IPS-18c (cell line): ENCODE measurements around the gene VWA7.

Source experiments
- H3K4me3 ChIP-seq: 2 replicates; pipeline ENCODE4 v1.7.0; 2013; ENCODE audit warnings: low read depth, mild to moderate bottlenecking, low read length, moderate library complexity; ENCODE audit not compliant: insufficient read depth
- H3K9me3 ChIP-seq: one replicate; pipeline ENCODE4 v1.6.1; 2013; ENCODE audit warnings: mild to moderate bottlenecking, low read length, moderate library complexity; ENCODE audit not compliant: control insufficient read depth, insufficient read depth

Gene VWA7

DNA sequence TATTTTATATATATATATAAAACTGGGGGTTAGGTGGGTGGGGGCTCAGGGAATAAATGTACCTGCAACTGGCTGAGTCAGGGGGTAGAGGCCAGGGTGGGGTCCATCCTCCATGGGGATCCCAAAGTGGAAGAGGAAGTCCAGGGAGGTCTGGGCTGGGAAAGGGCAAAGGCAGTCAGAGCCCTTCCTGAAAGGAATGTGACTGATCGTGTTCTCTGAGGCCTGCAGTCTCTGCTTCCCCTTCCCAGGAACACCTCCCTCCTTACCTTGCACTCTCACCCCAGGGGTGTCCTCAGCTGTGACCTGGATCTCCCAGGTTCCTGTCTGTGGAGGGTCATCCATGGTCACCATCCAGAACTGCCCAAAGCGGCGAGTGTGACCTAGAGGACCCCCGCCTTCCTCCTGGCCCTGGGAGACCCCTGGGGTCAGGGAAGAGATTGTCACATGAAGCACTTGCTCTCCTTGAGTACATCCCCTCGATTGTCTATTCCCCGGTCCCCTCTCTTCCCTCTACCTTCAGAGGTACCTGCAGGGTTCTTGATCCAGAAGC is 10.0 kb downstream of the VWA7 start:
- no peaks in the 10 kb centered on the region for H3K9me3 ChIP-seq
- H3K4me3 ChIP-seq: no peak overlapping the region

DNA sequence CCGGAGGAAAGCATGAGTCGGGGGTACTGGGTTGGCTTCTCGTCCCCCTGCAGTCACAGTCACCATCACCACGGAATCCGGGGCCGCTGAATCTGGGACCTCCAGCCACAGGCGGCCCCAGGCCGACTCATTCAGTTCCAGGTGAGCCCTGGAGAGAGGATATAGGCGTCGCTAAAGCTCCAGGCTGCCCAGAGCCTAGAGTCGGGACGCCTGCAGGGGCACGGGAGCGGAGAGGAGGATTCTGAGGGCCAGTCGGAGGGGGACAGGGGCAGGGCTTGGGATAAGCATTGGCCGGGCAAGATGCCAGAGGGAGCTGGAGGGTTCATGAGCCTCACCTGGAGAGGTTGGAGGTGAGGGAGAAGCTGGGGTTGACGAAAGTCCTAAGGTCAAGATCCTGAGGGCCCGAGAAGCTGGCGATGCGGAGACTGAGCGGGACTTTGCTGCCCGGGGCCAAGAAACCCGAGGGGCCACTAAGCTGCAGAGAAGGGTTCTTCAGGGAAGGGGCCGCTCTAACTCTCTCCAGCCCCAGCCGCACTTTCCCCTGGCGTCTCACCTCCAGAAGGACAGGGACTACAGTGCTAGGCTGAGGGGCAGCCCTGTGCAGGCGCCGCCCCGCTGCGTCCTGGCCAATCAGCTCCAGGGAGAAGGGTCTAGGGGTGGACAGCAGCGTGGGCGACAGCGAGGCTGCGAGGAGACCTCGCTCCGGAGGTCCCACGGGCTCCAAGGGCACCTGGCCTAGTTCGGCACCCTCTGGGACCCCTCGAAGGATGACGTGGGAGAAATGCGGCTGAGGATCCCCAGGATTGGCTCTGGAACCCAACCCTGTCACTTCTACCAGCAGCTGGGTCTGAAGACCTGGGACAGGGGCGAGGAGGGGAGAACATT is 11.0 kb downstream of the VWA7 start:
- H3K4me3 ChIP-seq: no peak overlapping the region; the same call in 1 of the 2 replicates
- no peaks in the 10 kb centered on the region for H3K9me3 ChIP-seq

DNA sequence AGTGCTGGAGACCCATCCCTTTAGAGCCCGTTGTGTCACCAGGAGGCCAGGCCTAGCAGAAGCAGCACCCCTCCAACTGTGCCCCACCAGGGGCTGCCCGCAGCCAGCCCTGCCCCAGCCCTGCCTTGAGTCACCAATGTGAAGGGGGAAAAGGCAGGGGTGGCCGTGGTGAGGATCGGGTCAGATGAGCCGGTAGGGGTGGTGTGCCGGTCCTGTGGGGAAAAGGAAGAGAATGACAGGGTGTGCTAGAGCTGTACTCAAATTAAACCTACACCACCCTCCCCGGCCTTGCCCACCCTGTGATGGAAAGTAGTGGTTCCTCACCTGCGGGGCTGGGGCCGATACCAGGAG is 11.6 kb downstream of the VWA7 start:
- no peak overlapping the region for H3K4me3 ChIP-seq
- H3K9me3 ChIP-seq: no peaks in the 10 kb centered on the region

DNA sequence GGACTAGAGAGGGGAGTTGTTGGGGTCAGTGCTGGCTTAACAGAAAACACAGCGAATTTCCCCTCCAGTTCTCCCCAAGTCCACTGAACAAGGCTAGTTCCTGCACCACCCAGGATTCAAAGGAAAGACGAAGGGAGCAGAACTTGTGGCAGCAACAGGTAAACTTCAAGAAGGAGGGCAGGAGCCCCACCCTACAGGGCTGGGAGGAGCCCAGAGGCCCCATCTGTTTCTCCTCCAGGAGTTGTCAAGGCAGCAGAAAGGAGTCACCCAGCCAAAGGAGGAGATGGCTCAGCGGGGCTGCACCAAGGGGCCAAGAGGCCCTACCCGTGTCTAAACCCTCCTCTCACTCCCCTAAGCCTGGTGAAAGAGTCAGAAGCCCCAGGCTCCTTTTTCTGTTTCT is 12.9 kb downstream of the VWA7 start:
- Histone ChIP-seq H3K9me3 (no peaks in the 10 kb centered on the region), H3K4me3 (no peak overlapping the region)

DNA sequence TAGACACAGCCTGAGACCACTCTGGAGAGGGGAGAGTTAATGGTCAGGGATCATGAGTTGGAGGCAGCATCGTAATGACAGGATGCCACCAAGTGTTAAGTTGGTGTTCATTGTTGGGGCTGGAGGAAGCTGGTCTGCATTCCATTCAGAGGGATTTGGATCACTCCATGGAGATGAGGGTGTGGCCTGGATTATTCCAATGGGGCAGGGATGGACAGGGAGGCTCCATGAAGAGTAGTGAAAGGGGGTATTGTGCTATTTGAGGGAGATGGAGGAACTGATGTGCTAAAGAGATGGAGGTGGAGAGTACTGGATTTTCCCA is 13.5 kb downstream of the VWA7 start:
- H3K9me3 ChIP-seq: no peaks in the 10 kb centered on the region
- H3K4me3 ChIP-seq: no peak overlapping the region

DNA sequence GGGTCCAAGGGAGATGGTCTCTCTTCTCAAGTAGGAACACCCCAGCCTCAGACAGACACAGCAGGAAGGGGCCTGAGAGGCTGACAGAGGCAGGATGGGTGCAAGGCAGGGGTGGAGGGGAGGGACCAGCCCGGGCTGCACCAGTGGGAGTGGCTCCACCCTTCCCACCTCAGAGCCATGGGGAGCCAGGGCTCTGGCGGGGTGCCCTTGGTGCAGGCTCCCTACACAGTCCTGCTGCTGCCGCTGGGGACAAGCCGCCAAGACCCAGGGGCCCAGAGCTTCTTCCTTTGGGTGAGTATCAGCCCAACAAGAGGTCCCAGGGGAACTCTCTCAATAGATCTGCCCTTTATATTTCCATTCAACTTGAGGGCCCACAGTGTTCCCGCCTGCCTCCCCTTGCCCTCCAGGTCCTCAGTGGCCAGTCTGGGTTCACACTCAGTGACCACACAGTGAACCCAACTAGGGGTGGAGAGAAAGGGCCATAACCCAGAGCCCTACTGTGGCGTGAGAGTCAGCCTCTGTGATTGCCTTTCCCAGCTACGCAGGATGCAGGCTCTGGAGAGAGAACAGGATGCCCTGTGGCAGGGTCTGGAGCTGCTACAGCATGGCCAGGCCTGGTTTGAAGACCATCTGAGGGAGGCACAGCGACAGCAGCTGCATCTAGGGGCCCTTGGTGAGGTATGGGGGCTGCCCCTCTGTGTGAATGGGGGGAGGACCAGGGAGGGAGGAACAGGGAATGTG is 14.1 kb downstream of the VWA7 start:
- Histone ChIP-seq H3K9me3 (no peaks in the 10 kb centered on the region), H3K4me3 (no peak overlapping the region)

DNA sequence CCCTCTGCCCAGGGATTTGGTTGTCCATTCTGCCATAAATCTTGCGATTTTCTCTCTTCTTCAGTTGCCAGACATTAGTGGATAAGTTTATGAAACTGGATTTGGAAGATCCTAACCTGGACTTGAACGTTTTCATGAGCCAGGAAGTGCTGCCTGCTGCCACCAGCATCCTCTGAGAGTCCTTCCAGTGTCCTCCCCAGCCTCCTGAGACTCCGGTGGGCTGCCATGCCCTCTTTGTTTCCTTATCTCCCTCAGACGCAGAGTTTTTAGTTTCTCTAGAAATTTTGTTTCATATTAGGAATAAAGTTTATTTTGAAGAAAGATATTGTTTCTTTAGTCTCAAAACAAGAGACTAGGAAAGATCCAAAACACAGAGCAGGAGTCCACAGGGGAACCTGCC is 14.8 kb downstream of the VWA7 start, which contains the start of gene SAPCD1:
SAPCD1 (plus strand) TSS at position 301 of the 400 bp plus-strand sequence. CDS start 399 bp downstream, outside the sequence.
- no peak within 1 kb of the TSS for H3K4me3 ChIP-seq
- no peaks in the 10 kb centered on the region for H3K9me3 ChIP-seq

DNA sequence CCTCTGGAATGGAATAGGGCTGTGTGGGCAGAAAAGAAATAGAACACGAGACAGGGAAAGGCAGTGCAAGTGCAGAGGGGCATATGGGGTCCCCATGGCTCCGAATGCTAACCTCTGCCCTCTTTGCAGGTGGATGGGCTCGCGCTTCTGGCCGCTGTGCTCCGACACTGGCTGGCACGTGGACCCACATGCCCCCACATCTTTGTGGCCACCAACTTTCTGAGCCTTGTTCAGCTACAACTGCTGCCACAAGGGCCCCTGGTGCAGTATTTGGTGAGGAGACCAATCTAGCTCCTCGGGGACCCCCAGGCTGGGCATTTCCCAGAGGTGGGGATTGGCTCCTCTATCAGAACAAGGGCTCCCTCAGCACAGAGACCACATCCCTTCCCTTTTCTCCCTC is 15.8 kb downstream of the VWA7 start:
- no peak overlapping the region for H3K4me3 ChIP-seq
- no peaks in the 10 kb centered on the region for H3K9me3 ChIP-seq

DNA sequence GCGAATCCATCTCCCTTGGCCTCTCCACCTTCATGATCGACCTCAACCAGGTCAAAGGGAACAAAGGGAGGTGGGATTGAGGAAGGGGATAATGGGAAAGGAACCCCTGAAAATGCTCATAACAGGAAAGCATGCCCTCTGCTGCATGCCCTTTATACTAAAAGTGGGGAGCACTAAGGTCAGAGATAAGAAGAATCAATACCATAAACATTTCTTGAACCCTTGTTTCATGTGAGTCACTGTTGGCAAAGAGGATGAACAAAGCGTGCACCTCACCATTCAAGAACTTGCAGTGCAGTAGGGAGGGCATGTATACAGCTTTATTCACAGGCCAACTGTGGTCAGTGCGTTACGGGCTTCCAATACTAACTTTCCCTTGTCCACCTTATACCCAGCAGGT is 16.3 kb downstream of the VWA7 start:
- H3K4me3 ChIP-seq: no peak overlapping the region
- no peaks in the 10 kb centered on the region for H3K9me3 ChIP-seq

DNA sequence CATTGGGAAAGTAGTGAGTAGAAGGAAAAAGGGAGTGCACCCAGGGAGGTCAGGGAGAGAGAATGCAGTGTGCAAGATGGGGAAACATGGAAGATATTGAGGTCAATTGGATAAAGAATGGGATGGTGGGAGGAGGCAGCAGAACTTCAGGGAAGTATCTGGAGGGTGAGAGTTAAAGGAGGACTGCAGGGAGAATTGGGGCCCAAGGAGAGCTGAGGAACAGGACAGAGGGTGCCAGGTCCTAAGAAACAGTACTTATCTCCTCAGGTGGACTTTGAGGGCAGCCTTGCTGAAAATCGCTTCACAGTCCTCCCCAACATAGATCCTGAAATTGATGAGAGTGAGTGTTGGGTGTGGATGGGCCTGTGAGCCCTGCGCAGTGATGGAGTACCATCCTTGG is 18.8 kb downstream of the VWA7 start:
- H3K9me3 ChIP-seq: no peaks in the 10 kb centered on the region

DNA sequence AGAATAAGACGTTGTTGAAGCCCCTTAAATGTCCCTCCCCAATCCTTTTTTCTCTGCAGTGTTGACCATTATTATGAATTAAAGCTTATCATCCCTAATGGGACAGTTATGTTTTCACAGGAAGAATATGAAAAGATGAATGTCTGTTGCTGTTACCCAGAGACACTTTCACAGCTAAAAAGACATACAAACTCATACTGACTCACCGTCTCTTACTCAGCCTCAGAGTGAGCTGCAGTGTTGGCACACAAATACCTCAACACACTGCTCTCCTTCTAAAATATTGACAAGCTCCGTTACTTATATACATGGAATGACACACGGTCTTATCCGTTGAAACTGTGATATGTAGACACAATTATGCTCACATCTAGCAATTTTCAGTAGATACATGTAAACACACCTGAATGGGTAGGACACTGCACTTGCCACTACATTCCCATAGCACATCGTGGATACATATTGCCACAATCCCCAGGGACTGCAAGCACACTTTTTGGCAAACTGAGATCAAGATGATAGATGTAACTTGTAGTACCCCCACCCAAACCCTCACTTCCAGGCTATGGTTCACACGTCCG is 24.3 kb downstream of the VWA7 start:
- Histone ChIP-seq H3K9me3 (no peaks in the 10 kb centered on the region), H3K4me3 (no peak overlapping the region)

More for the DNA sequence above, 18.8 kb downstream of the VWA7 start:
- no peak overlapping the region for H3K4me3 ChIP-seq

DNA sequence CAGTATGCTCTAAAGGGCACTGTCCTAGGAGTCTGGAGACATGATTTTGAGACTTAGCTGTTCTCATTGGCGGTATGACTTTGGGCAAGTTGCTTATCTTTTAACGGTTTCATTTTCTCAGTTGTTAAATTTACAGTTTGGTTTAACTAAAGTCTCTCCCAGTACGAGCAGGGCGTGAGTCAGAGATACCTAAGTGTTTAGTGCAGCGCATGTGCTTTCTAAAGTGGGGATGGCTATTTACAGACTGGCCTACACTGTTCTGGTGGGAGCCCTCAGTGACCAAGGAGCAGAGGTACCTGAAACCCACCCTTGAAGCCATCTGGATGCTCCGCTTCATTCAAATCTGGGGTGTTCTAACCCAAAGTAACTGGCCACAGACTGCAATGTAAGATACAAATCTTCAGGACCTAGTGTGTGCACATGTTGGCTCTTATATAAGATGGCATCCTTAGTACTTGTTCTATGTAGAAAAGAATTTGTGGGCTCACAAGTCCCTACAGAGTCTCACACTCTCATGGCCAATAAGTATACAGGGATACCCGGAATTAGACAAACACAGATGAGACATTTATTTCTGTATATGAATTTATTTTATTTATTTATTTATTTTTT is 26.6 kb downstream of the VWA7 start:
- Histone ChIP-seq H3K9me3 (no peaks in the 10 kb centered on the region), H3K4me3 (no peak overlapping the region)

DNA sequence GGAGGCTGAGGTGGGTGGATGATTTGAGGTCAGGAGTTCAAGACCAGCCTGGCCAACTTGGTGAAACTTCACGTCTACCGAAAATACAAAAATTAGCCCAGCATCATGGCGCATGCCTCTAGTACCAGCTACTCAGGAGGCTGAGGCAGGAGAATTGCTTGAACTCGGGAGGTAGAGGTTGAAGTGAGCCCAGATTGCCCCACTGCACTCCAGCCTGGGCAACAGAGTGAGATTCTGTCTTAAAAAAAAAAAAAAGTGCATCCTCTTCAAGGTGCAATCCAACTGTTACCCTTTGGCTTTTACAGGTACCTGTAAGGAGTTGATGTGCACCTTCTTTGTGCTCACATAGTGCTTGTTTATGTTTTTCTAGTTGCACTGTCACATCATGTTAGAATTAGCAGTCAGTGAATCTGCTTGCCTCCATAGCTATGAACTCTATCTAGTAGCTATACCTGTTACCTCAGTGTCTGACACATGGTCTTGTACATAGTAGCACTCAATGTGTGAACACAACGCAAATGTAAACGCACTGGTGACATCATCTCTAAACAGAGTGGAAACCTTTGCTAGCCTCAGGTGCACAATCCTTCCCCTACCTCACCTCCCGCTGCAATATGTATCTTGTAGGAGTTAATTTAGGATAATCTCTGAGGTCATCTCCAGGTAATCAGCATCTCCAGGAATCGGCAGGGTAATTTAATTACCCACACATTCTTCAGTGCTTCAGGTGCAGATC is 27.7 kb downstream of the VWA7 start:
- no peaks in the 10 kb centered on the region for H3K9me3 ChIP-seq
- H3K4me3 ChIP-seq: no peak overlapping the region

DNA sequence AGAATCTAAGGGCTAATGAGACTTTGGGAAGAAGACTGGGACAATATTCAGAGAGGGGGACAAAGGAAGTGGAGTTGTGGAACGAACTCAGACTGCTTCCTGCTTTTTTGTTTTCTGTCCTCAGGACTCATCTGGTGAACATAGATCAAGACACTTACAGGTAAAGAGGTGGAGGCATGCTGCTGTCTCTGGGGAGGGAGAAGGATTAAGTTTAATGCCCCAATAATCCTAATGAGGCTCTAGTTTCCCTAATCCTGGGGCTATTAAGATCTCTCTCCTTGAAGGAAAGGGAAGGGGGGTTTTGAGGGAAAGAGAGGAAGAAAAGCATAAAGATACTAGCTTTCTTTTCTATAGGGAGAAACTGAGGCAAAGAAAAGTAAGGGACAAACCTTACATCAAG is 32.7 kb downstream of the VWA7 start:
- no peak overlapping the region for H3K4me3 ChIP-seq
- no peaks in the 10 kb centered on the region for H3K9me3 ChIP-seq

DNA sequence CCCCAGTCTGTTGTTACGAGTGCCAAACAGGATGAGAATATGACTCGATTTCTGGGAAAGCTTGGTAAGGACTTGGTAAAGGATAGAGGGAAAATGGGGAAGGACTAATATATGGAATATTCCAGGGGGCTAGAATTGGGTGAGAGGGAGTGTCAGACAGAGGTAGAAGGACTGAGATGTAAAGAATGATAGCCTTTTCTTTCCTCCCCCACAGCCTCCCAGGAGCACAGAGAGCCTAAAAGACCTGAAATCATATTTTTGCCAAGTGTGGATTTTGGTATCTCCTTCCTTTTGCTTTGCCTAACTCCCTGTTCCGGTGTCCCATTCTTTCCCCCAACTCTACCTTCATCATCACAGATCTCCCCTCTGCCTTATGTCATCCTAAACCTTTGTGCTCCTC is 34.2 kb downstream of the VWA7 start:
- Histone ChIP-seq H3K4me3 (no peak overlapping the region), H3K9me3 (no peaks in the 10 kb centered on the region)

DNA sequence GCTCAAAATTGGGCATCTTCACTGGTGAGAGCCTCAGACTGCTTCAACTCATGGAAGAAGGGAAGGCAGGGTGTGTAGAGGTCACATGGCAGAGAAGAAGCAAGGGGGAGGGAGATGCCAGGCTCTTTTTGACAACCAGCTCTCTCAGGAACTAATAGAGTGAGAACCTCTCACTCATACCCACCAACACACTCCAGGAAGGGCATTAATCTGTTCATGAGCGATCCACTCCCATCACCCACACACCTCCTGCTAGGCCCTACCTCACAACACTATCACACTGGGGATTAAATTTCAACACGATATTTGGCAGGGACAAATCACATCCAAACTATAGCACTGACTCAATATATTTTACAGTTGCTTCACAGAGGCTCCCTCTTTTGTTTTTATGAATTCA is 35.3 kb downstream of the VWA7 start:
- H3K4me3 ChIP-seq: no peak overlapping the region

More for the DNA sequence above, 35.3 kb downstream of the VWA7 start:
- no peaks in the 10 kb centered on the region for H3K9me3 ChIP-seq
